ENCODE measurements around the gene TM4SF20. TPM values are rescaled to one million over a fixed set of nuclear protein-coding genes. Genes with fewer than 3 reads are reported as not detected.
A peak's percentile ranks its signal among the peaks of the same experiment; 100 is the strongest.
"Not testable (repeated sequence)": the region's sequence is repeated elsewhere in the genome, so short reads cannot be mapped to it uniquely, and the experiment has no call there.

TM4SF20 gene
- polyA plus RNA-seq, 5 donors = 0.08 to 0.14 (median 0.09) TPM; not detected in 2

DNA sequence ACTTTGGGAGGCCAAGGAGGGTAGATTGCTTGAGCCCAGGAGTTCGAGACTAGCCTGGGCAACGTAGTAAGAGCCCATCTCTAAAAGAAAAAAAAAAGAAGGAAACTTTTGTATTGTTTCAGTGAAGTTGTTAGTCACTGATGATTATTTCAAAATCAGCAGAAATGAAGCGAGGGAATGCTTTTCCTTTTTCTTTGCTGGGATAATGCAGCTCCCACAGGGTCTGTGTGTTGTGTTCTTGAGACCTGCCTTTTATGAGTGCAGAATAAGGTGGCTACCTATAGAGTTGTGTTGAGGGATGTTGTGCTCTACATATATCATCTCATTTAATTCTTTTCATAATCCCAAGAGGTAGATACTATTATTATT lies 11.7 kb downstream of the TM4SF20 start:
- no peak for DNase-seq

DNA sequence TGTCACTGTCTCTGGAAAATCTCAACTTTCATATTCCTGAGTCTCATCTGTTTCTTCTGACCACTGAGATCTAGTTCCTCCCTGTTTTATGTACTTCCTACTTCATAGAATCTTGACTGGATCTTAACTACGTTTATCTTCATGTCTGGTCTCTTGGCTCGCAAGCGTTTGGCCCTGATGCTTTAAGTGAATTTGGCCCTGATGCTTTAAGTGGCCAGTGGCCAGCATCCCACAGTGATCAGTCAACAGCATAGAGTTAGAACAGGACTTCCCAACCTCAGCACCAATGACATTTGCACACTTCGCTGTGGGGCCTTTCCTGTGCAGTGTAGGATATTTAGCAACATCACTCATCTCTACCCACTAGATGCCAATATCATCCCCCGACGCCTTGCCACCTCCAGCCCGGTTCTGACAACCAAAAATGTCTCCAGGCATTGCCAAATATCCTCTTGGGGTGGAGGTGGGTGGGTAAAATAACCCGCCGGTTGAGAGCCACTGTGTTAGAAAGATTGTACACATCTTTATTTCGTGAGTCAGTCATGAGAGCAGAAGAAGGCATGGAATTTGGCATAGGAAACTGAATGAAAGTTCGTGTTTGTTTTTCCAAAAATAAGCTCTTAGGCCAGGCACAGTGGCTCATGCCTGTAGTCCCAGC lies 12.2 kb downstream of the TM4SF20 start:
- DNase-seq = no peak

DNA sequence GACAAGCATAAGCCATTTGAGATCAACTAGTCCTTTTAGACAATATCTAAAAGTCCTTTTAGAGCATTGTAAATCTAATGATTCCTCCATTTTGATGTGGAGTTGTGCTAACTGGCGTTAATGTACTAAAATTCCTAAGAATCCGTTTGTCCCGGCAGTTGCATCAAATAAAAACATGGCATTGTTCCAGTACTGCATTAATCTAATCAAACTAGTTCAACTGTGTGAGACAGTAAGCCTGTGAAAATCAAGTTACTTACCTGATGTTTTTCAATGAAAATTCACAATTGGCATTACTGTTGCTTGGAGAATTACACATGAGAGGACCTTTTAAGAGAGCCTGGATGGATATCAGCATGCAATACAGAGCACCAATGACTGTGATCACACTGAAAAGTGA lies 13.3 kb downstream of the TM4SF20 start:
- DNase-seq = no peak

DNA sequence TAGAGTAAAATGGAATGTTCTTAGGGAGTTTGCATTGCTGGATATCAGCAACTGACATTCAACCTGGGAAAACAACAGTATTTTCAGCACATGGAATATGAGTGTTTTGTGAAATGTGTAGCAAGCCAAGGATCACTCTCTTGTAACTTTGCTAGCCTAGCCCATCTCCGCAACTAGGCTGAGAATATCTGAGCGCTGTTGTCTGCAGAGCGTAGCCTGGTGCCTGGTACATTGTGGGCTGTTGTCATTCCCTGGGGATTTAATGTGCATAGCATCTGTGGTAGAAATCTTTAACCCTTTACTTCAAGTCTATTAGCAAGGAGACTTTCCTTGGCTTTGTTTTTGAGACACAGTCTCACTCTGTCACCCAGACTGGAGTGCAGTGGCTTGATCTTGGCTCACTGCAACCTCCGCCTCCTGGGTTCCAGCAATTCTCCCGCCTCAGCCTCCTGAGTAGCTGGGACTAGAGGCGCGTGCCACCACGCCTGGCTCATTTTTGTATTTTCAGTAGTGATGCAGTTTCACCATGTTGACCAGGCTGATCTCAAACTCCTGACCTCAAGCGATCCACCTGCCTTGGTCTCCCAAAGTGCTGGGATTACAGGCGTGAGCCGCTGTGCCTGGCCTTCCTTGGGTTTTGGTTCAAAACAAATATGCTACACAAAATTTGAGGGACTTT lies 14.4 kb downstream of the TM4SF20 start:
- not testable (repeated sequence) for DNase-seq

DNA sequence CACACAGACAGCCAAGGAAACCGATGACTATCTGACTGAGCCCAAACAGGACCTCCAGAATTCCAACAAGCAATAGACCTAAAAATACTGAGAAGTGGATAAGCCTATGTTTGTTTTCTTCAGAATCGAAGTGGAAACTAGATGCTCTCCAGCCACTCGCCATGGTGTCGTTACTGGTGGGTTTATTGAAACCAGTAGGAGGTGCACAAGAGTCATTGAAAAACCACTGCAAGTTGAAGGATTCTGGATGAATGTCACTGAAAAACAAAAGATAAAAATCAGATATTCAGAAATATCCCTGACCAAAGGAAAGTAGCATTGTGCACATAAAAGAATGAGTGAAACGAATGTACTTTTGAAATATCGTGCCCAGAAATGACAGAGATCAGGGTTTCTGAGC lies 15.3 kb downstream of the TM4SF20 start:
- DNase-seq = no peak

DNA sequence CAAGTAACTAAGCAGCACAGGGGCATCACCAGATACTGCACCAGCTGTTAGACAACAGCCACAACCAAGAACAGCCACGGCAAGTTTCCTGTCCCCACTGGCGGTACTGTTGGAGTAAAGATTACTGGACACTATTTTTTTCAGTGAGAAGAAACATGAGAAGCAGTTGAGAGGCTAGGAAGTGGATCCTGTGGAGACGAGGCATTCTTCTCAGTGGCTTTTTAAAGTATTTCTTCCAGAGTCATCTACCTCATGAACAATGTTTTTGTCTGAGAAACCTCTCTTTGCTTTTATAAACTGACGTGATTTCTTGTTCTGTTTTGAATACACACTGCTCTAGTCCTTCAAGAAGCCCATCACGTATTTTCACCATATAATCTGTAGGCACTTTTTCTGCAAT lies 18.8 kb downstream of the TM4SF20 start:
- DNase-seq = no peak

DNA sequence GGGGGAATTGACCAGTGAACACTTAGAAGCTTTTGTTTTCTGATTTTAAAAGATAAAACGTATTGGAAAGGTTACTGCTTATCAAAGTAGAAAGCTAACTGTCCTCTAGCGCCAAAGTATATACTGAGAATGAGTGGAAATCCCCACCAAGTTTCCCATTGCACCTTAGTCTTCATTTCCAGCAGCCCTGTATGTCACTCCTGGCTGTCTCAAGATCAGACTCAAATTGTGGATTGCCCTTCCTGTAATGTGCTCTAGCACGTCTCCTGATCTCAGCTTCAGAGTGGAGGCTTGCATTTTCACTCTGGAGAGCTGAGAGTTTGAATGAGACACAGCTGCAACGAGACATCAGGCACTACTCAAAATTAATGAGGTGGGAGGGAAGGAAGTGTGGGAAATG lies 27.5 kb downstream of the TM4SF20 start:
- no peak for DNase-seq

DNA sequence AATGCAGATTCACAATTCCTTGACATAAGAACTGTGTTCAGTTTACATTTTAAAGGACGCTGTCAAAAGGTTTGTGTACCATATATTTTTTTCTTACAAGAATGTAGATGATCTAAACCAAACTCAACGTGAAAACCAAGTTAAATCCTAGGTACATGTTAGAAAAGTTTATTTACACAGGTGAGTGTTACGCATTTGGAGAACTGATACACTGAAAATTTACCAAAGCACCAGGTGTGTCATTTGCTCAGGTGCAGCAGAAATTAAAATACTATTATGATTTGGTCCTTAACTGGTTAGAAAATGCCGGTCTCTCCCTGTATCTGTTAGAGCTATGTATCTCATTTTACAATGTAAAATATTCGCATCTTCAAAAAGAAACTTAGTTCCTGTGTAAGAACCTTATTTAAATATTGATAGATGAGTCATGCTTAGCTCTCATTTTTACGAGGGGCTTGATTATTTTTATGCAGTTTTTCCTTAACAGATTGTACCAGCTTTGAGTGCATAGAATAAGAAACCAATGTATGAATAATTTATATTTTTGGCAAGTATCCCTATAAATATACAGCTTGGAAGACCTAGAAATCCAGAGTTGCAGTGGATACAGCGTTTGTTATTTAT lies 29.0 kb downstream of the TM4SF20 start:
- DNase-seq = no peak

DNA sequence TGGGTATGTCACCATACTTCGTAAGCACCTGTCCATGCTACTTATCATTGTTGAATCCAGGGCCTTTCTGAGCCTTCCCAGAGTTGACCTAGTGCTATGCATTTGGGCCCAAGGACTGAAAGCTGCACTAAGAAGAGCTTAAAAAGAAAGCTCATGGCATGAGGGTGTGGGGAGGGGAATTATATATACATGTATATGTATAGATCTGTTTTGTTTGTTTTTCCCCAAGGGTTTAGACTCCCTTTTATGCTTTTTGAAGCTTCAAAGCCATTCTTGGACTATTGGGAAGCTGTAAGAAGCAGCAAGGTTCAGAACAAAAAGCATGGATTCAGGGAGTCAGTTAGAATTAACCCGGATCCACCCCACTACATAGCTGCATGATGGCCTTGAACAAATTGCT lies 30.8 kb downstream of the TM4SF20 start:
- DNase-seq = no peak

DNA sequence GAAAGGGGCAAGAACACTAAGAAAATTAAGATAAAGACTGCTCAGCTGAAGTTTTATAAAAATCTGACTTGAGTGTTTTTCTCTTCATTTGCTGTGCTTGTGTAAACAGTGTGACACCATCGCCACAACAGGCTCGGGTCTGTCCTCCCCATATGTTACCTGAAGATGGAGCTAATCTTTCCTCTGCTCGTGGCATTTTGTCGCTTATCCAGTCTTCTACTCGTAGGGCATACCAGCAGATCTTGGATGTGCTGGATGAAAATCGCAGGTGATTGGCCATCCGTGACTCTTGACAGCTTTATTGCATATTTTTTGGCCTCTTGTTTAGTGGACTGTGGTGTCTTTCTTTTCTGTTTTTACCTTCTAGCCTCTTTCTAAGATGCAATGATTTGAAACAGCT lies 32.0 kb downstream of the TM4SF20 start:
- no peak for DNase-seq

DNA sequence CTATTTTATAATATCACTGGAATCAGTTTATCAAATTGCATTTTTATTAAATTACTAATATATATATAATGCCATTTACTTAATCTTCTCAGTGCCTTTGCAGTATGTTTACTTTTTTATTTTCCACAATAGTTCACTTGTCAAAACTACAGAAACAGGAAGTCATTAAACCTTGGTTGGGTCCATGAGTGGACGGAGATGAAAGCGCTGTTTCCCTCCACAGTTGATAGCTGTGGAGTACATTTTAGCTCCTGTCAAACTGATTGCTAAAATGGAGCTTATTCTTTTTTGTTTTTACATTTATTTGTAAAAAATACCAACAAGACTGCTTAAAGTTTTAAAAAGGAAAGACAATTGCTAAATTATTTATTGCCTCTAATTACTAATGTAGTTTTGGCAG lies 34.9 kb downstream of the TM4SF20 start:
- no peak for DNase-seq

DNA sequence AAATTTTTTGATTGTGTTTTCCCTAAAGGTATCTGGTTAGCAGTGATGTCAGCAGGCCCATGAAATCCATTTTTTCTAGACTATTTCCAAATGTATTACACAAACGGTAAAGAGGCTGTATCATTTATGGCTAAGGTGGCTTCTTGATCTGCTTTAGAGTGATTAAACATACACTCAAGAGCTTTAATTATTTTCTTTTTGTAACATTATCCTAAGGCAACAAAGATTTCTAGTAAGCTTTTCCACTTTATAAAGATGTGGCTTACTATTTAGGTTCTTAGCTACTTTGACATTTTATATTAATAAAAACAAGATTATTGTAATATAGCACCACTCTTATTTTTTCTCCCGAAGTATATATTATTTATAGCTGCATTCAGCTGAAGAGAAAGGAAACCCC lies 37.6 kb downstream of the TM4SF20 start:
- DNase-seq = no peak

DNA sequence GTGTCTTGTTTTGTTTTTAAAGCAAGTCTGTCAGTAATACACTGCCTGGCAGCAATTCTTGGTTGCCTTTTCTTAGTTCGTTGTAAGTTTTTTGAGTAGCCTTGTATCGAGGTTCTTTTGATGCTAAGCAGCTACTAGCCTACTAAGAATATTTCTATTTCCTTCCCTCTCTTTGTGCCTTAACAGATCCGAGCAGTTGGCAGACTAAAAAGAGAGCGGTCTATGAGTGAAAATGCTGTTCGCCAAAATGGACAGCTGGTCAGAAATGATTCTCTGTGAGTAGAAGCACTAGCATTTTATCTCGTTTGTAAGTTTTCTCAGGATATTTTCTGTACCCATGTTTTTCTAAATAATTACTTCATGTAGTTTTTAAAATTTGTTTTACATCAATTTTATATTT lies 39.0 kb downstream of the TM4SF20 start:
- no peak for DNase-seq

DNA sequence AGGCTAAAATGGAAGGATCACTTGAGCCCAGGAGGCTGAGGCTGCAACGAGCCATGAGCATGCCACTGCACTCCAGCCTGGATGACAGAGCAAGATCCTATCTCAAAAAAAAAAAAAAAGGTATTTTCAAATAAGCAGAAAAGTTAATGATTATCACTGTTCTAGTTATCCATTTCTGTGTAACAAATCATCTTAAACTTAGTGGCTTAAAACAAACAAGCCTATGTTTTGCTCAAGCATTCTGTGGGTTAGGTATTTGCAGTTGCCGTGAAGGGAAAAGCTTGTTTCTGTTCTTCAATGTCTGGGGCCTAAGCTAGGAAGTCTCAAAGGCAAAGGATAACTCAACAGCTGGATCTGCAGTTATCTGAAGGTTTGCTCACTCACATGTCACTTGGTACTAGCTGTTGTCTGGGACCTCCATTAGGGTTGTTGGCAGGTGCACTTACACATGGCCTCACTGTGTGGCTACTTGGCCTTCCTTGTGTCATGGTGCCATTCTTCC lies 40.0 kb downstream of the TM4SF20 start:
- no peak for DNase-seq

DNA sequence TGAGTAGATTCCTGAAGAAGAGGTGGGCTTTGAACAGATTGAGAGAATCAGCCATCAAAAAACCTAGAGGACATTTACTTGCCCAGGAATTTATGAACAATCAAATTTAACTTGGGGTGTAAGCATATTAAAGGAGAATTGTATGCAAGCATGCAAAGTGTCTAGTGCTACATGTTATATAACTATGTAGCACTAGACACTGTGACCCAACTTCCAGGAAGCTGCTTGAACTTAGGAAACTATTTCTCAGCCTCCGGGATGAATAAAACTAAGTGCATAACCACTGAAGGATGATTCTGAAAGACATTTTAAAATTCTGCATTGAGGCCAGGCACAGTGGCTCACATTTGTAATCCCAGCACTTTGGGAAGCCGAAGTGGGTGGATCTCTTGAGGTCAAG lies 41.7 kb downstream of the TM4SF20 start:
- DNase-seq = no peak

DNA sequence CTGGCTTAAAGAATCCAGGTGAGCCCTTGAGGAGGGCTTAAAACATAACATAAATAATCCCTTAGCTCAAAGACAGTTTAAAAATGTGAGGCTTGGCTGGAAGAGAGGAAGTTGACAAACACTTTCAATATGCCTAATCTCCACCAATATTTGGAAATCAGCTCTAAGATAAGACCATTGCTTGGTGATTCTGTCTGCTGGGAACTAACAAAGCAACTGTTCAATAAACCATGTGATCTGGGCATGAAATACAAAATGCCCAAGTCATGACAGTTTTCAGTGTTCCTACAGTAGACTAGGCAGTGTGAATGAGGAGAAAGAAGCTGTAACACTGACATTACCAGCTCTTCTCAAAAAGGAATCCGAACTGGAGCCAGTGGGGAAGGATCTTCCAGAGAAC lies 43.4 kb downstream of the TM4SF20 start:
- no peak for DNase-seq

DNA sequence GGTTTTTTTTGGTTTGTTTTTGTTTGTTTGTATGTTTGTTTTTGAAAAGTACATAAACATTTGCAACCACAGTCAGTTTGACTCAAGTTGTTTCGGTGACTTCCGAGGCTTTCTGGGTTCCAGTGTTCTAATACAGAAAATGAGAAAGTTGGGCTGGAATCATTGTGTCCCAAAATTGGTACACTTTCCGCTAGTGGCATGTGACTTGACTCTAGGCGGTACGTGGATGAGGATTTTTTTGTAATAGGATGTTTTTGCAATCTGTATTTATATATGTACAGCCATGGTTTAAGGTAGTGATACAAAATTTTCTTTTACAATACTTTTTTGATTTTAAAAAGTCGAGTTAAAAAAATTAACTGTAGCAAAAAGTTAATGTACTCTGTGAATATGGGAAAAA lies 52.3 kb downstream of the TM4SF20 start:
- DNase-seq = no peak

DNA sequence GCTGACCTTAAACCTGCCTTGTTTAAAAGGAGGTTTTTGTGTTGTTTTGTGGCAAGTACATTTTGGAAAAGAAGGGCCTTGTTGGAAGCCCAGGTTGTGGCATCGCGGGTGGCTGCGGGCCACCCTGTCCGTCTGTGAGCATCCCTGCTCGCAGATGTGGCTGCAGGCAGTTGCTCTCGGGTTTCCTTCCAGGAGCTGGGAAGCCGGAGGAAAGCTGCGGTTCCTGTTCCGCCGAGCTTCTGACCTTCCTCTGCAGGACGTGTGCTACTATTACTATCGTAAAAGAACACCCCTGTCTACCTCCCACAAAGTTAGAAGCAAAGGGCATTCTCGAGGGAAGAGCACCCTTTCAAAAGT lies 53.3 kb downstream of the TM4SF20 start:
- DNase-seq = peak in 1 of 2 donors; percentile 26

DNA sequence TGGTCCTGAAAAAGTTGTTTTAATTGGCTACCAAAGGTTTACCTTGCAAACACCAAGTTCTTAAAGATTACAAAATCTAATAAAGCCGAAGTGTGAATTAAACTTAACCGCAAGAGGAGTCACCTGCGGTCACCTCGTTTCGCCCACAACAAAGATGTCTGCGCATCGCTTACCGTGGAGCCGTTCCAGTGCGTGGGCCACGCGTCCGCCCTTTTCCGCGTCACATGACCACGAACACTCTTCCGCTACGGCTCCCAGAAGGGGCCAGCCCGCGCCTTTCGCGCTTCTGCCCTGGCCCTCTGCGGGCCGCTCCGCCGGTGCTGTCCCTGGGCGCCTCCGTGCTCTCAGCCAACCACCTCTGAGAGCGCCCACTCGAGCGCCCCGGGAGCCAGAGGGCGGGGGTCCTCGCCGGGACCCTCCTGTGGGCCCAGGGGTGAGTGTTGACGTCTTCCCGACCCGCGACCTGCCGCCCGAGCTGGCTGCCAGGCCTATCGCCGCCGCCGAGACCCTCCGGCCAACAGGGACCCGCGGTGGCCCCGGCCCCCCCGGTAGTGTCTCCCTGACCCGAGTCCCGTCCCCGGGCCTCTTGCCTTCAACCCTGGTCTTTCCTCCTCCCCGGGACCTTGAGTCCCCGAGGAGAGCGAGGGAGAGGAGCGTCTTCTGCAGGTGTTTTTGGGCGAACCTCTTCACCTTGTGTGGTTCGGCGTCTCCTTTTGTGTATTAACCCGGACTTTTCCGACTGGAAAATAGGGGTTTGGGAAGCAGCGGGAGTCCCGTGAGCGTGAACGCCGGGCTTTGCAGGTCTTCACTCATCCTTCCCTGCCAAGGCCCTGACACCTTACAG lies 53.9 kb downstream of the TM4SF20 start, which contains the start of gene MFF:
TSS of gene MFF (plus strand) at position 257 of the 844 bp plus-strand sequence. CDS start 5,415 bp downstream, outside the sequence.
- peak; percentile 92 to 93 for DNase-seq

DNA sequence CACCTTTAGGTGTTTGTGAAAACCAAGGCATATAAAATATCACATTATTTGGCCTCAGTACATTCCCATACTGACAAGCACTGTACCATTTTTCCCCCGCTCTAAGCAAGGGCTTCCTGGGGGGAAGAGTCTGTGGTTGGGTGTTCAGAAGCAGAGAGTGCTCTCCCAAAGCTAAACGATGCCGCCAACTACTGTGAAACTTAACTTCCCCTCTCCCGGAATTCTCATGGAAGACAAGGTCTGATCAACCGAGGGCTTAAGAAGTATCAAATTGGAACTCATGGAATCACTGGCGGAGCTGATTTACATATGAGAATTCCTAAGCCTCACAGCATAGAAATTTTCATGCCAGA lies 54.5 kb downstream of the TM4SF20 start:
- no peak for DNase-seq

DNA sequence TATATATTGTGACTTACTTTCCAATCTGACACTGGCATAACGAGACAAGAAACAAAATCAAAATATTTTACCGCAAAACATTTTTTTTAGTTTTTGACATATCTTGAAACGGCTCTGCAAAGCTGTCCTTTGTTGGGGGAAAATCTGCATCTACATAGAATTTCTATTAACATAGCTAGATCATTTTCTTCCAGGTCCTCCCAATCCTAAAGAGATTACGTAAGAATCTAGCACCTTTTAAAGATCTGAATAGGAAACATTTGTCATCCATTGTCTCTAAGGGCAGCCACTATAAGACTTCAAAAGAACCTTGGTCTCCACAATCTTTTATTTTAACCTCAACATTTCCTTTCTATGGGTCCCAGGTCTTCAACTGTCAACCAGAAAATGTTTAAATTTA lies 55.3 kb downstream of the TM4SF20 start:
- no peak for DNase-seq

DNA sequence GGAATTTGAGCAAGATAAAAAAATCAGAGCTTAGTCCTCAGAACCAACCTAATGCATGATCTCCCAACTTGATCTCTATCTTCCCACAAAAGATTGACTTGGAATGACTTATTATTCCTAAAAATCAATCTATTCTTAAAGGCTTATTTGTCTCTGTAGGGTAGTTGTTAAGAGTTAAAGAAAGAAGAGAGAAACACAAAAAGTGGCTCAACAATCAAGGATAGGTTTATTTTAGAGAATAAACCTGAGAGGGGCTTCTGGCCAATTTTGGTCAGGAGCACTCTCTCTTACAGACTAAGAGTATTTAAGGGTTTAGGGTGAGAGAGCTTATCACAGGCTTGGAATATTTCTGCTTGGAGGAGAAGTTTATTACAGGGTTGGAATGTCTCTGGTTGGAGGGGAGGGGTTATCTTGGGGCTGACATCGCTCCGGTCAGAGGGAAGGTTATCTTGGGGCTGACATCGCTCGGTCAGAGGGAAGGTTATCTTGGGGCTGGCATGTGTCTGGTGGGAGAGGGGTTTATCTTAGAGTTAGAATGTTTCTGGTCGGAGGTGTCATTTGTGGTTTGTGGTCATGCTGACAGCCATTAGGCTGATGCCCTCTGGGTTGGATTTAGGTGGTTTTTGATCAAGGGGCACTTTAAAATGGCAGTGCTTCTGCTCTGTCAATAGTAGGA lies 56.4 kb downstream of the TM4SF20 start:
- DNase-seq = no peak
